OCI-LY7 (cell line): ENCODE results near the gene LYZL6. TPM values are rescaled to one million over a fixed set of nuclear protein-coding genes. Genes with fewer than 3 reads are reported as not detected.

ENCODE experiments used
- BruUV-seq: library from RNA; stranded (reverse); fragments of 400-500 nt; replicated peaks from 2 replicates; lab custom pipeline; 2021; lab: Mats Ljungman, UMichigan
- CTCF ChIA-PET: fragments of 300-600 bp; sonication (Branson Sonifier 250); formaldehyde crosslinking; loops from one replicate; lab custom pipeline; 2022; ENCODE audit warnings: antibody characterized with exemption; ENCODE audit not compliant: unreplicated experiment; lab: Charles Lee
- POLR2A ChIA-PET: fragments of 300-600 bp; sonication (Branson Sonifier 250); formaldehyde crosslinking; loops from one replicate; lab custom pipeline; 2022; ENCODE audit warnings: antibody characterized with exemption; lab: Charles Lee
- DNase-seq: peaks from one replicate; pipeline ENCODE4 v3.0.0-alpha.2; 2015; ENCODE audit warnings: low spot score
- H2AFZ ChIP-seq: fragments of 200-600 bp; sonication (generic), shearing (Covaris generic); 2 replicates; pipeline ENCODE4 v1.6.1; 2014; ENCODE audit warnings: mild to moderate bottlenecking, antibody characterized with exemption, low read length, moderate library complexity
- H3K27ac ChIP-seq: fragments of 200-600 bp; sonication (generic); 2 replicates; pipeline ENCODE4 v1.5.1; 2014; ENCODE audit warnings: mixed run types, low read depth, mild to moderate bottlenecking, moderate library complexity, low read length, inconsistent platforms; ENCODE audit not compliant: poor library complexity, severe bottlenecking
- H3K36me3 ChIP-seq: fragments of 200-600 bp; sonication (generic); 2 replicates; pipeline ENCODE4 v1.6.1; 2014; ENCODE audit warnings: mild to moderate bottlenecking, antibody characterized with exemption, low read length, moderate library complexity, mixed read lengths; ENCODE audit not compliant: insufficient read depth
- H3K4me1 ChIP-seq: fragments of 200-600 bp; sonication (generic); 2 replicates; pipeline ENCODE4 v1.5.1; 2014; ENCODE audit warnings: mild to moderate bottlenecking, low read length; ENCODE audit not compliant: insufficient read depth, poor library complexity, severe bottlenecking
- H3K4me2 ChIP-seq: fragments of 200-600 bp; sonication (generic); 2 replicates; pipeline ENCODE4 v1.6.1; 2014; ENCODE audit warnings: mild to moderate bottlenecking, low read length
- H3K4me3 ChIP-seq: fragments of 200-600 bp; sonication (generic); 2 replicates; pipeline ENCODE4 v1.5.1; 2014; ENCODE audit warnings: mild to moderate bottlenecking, low read depth, low read length; ENCODE audit not compliant: poor library complexity, severe bottlenecking
- H3K79me2 ChIP-seq: fragments of 200-600 bp; sonication (generic); 2 replicates; pipeline ENCODE4 v1.6.1; 2016; ENCODE audit warnings: low read depth, mild to moderate bottlenecking, low read length, moderate library complexity, mixed read lengths; ENCODE audit not compliant: insufficient read depth
- H3K9me2 ChIP-seq: fragments of 200-600 bp; sonication (generic); 2 replicates; pipeline ENCODE4 v1.6.1; 2016; ENCODE audit warnings: mild to moderate bottlenecking, low read length, mixed read lengths; ENCODE audit not compliant: insufficient read depth
- H3K9me3 ChIP-seq: fragments of 200-600 bp; sonication (generic); 2 replicates; pipeline ENCODE4 v1.6.1; 2014; ENCODE audit warnings: mild to moderate bottlenecking, mixed run types, low read length, mixed read lengths
- H4K20me1 ChIP-seq: fragments of 200-600 bp; sonication (generic); 2 replicates; pipeline ENCODE4 v1.6.1; 2014; ENCODE audit warnings: mild to moderate bottlenecking, antibody characterized with exemption, low read length, moderate library complexity, mixed read lengths; ENCODE audit not compliant: insufficient read depth
- EZH2phosphoT487 ChIP-seq: fragments of 200-600 bp; sonication (generic); IDR thresholded peaks from 2 replicates; pipeline ENCODE4 v1.6.1; 2018; ENCODE audit warnings: low read depth, borderline replicate concordance, mild to moderate bottlenecking, mixed run types, antibody characterized with exemption, low read length, moderate library complexity, mixed read lengths
- intact Hi-C: fragments of 100-400 bp; cut with micrococcal nuclease; formaldehyde crosslinking; loops from one replicate; pipeline ENCODE4 v1.10.0; 2022; ENCODE audit not compliant: unreplicated experiment
- total RNA-seq, 2 experiments: library from RNA; depleted of rRNA in 1 of 2; stranded (reverse); fragments of >200 nt in 1 of 2; shearing (Covaris generic) in 1 of 2; gene quantifications; 2 replicates each; pipeline ENCODE4 v1.2.3, GENCODE V29; 2014 to 2022
- TF ChIP-seq, protein P1 (sequence below): fragments of 200-600 bp; sonication (generic); conservative IDR thresholded peaks from 2 replicates; pipeline ENCODE4 v1.5.1; 2014; ENCODE audit warnings: mild to moderate bottlenecking, antibody characterized with exemption, low read length, moderate library complexity, mixed read lengths

Gene LYZL6
- total RNA-seq, 2 experiments from 2014 or later: not detected

DNA sequence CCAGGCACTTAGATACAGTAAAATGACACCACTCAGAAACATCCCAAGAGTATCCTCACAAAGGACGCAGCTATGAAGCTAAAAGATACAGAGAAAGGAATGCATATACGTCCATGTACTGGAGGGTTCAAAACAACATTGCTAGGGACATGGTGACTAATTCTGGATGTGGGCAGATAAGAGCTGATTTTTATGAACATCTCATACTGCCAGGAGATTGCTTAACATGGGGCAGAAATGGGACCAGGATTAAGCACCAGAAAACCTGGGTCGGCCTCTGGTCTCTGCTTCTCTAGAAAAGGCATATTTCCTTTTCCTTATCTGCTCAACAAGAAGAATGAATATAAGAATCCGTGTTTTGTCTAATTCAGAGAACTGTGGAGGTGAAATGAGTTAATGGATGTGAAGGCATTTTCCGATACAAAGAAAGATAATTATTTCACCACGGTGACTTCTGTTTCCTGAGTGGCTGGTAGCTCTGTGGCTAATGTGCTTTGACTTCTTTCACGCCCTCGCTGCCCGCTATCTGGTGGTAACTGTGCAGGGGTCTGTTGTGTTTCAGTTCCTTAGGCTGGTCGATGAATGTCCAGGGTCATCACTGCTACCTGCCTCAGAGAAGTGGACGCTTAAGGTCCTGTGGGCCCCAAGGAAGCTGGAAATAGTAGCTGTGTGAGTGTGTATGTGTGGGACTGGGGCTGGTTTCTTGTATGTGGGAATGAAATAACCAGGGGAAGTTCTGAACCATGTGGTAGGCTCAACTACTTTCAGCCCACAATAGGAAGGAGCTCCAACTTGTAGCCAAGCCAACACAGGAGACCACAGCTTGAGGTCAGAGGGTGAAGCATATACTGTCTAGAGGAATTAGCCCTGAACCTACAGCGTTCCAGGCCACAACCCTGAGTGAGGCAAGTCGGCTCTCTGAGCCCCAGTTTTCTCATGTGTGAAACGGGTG, 47.6 kb downstream of the LYZL6 start:
- Histone ChIP-seq H3K4me1 (no peaks in the 10 kb centered on the region), H3K4me3 (no peak overlapping the region), H3K9me3 (no peaks in the 10 kb centered on the region), H3K27ac (no peak overlapping the region), H2AFZ (no peak overlapping the region), H4K20me1 (no peaks in the 10 kb centered on the region), H3K4me2 (no peak overlapping the region), H3K79me2 (no peaks in the 10 kb centered on the region), H3K36me3 (no peaks in the 10 kb centered on the region), H3K9me2 (no peaks in the 10 kb centered on the region)
- DNase-seq: no peak
- TF ChIP-seq, protein P1, sequence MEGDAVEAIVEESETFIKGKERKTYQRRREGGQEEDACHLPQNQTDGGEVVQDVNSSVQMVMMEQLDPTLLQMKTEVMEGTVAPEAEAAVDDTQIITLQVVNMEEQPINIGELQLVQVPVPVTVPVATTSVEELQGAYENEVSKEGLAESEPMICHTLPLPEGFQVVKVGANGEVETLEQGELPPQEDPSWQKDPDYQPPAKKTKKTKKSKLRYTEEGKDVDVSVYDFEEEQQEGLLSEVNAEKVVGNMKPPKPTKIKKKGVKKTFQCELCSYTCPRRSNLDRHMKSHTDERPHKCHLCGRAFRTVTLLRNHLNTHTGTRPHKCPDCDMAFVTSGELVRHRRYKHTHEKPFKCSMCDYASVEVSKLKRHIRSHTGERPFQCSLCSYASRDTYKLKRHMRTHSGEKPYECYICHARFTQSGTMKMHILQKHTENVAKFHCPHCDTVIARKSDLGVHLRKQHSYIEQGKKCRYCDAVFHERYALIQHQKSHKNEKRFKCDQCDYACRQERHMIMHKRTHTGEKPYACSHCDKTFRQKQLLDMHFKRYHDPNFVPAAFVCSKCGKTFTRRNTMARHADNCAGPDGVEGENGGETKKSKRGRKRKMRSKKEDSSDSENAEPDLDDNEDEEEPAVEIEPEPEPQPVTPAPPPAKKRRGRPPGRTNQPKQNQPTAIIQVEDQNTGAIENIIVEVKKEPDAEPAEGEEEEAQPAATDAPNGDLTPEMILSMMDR: no peak
- TF ChIP-seq EZH2phosphoT487: no peak
- CTCF ChIA-PET: no interaction called here
- intact Hi-C loops: no loop called here
- no TSS peak for BruUV-seq
- POLR2A ChIA-PET: no interaction called here

GRCh38 chr17:35894206-35894605, 49.3 kb downstream of the LYZL6 start:
- Histone ChIP-seq H4K20me1 (no peaks in the 10 kb centered on the region), H3K4me1 (no peaks in the 10 kb centered on the region), H2AFZ (no peak overlapping the region), H3K4me3 (no peak overlapping the region), H3K27ac (no peak overlapping the region), H3K36me3 (no peaks in the 10 kb centered on the region), H3K9me2 (no peaks in the 10 kb centered on the region), H3K4me2 (no peak overlapping the region), H3K9me3 (no peaks in the 10 kb centered on the region), H3K79me2 (no peaks in the 10 kb centered on the region)
- ChIA-PET POLR2A (interaction anchor here (0.6 to 0.7 kb wide), 2 partner anchors 205 to 271 kb away, joined by 3 read pairs; no protein-coding TSS in a partner anchor), CTCF (no interaction called here)
- DNase-seq: no peak
- BruUV-seq: no TSS peak
- intact Hi-C loops: no loop called here
- no peak for TF ChIP-seq EZH2phosphoT487
- TF ChIP-seq, protein P1: no peak

- Histone ChIP-seq H3K79me2 (no peaks in the 10 kb centered on the region), H4K20me1 (no peaks in the 10 kb centered on the region), H3K36me3 (no peaks in the 10 kb centered on the region), H3K4me1 (no peaks in the 10 kb centered on the region), H3K9me2 (no peaks in the 10 kb centered on the region), H3K9me3 (no peaks in the 10 kb centered on the region), H3K4me2 (no peak overlapping the region), H2AFZ (no peak overlapping the region), H3K4me3 (no peak overlapping the region), H3K27ac (no peak overlapping the region)
- TF ChIP-seq, protein P1: no peak
- no peak for TF ChIP-seq EZH2phosphoT487
- DNase-seq: no peak
- ChIA-PET CTCF (no interaction called here), POLR2A (no interaction called here)
- BruUV-seq: no TSS peak
- intact Hi-C loops: no loop called here
These were observed 49.8 kb downstream of the LYZL6 start for GRCh38 chr17:35893751-35894150.
